ENCODE measurements around the gene HSH2D. TPM values are rescaled to one million over a fixed set of nuclear protein-coding genes. Genes with fewer than 3 reads are reported as not detected.
A peak's percentile ranks its signal among the peaks of the same experiment; 100 is the strongest.

HSH2D gene
- total and polyA plus RNA-seq, 2 of the 13 experiments (the other 11 are each of a cell fraction or from before 2014, with no cell fraction given) = 0.69 to 3.2 TPM

DNA sequence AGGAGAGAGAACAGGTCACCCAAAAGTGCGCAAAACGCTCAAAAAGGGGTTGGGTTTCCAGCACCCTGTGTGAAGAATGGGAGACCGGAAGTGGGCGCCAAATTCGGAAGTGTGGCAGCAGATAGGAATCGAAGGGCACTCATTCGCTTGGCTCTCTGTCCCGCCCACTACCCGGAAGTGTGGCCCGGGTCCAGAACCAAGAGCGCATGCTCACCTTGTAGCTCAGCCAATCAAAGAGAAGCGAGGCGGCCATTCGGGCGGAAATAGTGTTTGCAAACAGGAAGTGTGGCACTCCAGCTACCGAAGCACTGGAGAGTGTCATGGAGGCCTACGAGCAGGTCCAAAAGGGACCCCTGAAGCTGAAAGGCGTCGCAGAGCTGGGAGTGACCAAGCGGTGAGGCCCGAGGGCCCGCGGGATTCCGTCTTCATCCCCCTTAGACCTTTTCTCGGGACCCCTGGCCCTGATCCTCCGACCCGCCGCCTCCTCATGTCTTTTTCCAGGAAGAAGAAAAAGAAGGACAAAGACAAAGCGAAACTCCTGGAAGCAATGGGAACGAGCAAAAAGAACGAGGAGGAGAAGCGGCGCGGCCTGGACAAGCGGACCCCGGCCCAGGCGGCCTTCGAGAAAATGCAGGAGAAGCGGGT lies 41.8 kb downstream of the HSH2D start, which contains the start of gene FAM32A (continued):
- TF ChIP-seq, protein P1, sequence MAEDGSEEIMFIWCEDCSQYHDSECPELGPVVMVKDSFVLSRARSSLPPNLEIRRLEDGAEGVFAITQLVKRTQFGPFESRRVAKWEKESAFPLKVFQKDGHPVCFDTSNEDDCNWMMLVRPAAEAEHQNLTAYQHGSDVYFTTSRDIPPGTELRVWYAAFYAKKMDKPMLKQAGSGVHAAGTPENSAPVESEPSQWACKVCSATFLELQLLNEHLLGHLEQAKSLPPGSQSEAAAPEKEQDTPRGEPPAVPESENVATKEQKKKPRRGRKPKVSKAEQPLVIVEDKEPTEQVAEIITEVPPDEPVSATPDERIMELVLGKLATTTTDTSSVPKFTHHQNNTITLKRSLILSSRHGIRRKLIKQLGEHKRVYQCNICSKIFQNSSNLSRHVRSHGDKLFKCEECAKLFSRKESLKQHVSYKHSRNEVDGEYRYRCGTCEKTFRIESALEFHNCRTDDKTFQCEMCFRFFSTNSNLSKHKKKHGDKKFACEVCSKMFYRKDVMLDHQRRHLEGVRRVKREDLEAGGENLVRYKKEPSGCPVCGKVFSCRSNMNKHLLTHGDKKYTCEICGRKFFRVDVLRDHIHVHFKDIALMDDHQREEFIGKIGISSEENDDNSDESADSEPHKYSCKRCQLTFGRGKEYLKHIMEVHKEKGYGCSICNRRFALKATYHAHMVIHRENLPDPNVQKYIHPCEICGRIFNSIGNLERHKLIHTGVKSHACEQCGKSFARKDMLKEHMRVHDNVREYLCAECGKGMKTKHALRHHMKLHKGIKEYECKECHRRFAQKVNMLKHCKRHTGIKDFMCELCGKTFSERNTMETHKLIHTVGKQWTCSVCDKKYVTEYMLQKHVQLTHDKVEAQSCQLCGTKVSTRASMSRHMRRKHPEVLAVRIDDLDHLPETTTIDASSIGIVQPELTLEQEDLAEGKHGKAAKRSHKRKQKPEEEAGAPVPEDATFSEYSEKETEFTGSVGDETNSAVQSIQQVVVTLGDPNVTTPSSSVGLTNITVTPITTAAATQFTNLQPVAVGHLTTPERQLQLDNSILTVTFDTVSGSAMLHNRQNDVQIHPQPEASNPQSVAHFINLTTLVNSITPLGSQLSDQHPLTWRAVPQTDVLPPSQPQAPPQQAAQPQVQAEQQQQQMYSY (CRISPR knock-in tag; IDR thresholded peaks at IDR 0.05) = no peak
- no peak for TF ChIP-seq ONECUT2 (CRISPR knock-in tag; IDR thresholded peaks at IDR 0.05)
- no peak for TF ChIP-seq HNF4A (CRISPR knock-in tag; IDR thresholded peaks at IDR 0.05)
- TF ChIP-seq ZBTB37 (CRISPR knock-in tag; IDR thresholded peaks at IDR 0.05) = no peak
- TF ChIP-seq ZNF619 (CRISPR knock-in tag; IDR thresholded peaks at IDR 0.05) = no peak
- TF ChIP-seq DPF2 (CRISPR knock-in tag; IDR thresholded peaks at IDR 0.05; ENCODE audit: borderline replicate concordance, low read depth) = no peak
- no peak for TF ChIP-seq IKZF1 (IDR thresholded peaks at IDR 0.05)
- TF ChIP-seq U2AF2 (IDR thresholded peaks at IDR 0.05; ENCODE audit: low read depth, low read length) = no peak
- TF ChIP-seq PBX3 (CRISPR knock-in tag; IDR thresholded peaks at IDR 0.05; ENCODE audit: borderline replicate concordance) = no peak
- TF ChIP-seq TEAD3 (CRISPR knock-in tag; optimal IDR thresholded peaks at IDR 0.05; ENCODE audit: borderline replicate concordance) = peak; percentile 38
- TF ChIP-seq, protein P2, sequence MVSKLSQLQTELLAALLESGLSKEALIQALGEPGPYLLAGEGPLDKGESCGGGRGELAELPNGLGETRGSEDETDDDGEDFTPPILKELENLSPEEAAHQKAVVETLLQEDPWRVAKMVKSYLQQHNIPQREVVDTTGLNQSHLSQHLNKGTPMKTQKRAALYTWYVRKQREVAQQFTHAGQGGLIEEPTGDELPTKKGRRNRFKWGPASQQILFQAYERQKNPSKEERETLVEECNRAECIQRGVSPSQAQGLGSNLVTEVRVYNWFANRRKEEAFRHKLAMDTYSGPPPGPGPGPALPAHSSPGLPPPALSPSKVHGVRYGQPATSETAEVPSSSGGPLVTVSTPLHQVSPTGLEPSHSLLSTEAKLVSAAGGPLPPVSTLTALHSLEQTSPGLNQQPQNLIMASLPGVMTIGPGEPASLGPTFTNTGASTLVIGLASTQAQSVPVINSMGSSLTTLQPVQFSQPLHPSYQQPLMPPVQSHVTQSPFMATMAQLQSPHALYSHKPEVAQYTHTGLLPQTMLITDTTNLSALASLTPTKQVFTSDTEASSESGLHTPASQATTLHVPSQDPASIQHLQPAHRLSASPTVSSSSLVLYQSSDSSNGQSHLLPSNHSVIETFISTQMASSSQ (IDR thresholded peaks at IDR 0.05; ENCODE audit: low read depth) = no peak
- TF ChIP-seq, protein P2 (CRISPR knock-in tag; IDR thresholded peaks at IDR 0.05; ENCODE audit: borderline replicate concordance) = no peak; the same call in 1 of the 2 replicates
- no peak for TF ChIP-seq ZSCAN25 (CRISPR knock-in tag; IDR thresholded peaks at IDR 0.05)
- no peak for TF ChIP-seq ZNF44 (CRISPR knock-in tag; IDR thresholded peaks at IDR 0.05)
- TF ChIP-seq, protein P3, sequence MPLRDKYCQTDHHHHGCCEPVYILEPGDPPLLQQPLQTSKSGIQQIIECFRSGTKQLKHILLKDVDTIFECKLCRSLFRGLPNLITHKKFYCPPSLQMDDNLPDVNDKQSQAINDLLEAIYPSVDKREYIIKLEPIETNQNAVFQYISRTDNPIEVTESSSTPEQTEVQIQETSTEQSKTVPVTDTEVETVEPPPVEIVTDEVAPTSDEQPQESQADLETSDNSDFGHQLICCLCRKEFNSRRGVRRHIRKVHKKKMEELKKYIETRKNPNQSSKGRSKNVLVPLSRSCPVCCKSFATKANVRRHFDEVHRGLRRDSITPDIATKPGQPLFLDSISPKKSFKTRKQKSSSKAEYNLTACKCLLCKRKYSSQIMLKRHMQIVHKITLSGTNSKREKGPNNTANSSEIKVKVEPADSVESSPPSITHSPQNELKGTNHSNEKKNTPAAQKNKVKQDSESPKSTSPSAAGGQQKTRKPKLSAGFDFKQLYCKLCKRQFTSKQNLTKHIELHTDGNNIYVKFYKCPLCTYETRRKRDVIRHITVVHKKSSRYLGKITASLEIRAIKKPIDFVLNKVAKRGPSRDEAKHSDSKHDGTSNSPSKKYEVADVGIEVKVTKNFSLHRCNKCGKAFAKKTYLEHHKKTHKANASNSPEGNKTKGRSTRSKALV (CRISPR knock-in tag; IDR thresholded peaks at IDR 0.05) = no peak
- no peak for TF ChIP-seq ESRRA (CRISPR knock-in tag; IDR thresholded peaks at IDR 0.05; ENCODE audit: low read depth)
- TF ChIP-seq NFIC (IDR thresholded peaks at IDR 0.05; ENCODE audit: low read length) = no peak
- TF ChIP-seq ZSCAN12 (CRISPR knock-in tag; IDR thresholded peaks at IDR 0.05) = no peak
